ENCODE results near the gene ADORA2A.
A peak's percentile ranks its signal among the peaks of the same experiment; 100 is the strongest.

The ADORA2A gene

GRCh38 chr22:24392218-24392931 lies 35.0 kb upstream of the ADORA2A start:
- H3K4me1 ChIP-seq (ENCODE audit: control insufficient read depth, insufficient read depth, low read length, unreplicated experiment): peaks cover 18% of the 10 kb centered on the region
- H3K79me2 ChIP-seq (ENCODE audit: control insufficient read depth, insufficient read depth, low read length, unreplicated experiment): peaks cover 3% of the 10 kb centered on the region
- H3K27ac ChIP-seq (ENCODE audit: low read depth, low read length): peak overlapping the region; percentile 55
- no peak overlapping the region for H3K4me3 ChIP-seq (ENCODE audit: low read depth, low read length)
- no peaks in the 10 kb centered on the region for H3K36me3 ChIP-seq (ENCODE audit: insufficient read depth, low read length)
- no peaks in the 10 kb centered on the region for H3K27me3 ChIP-seq (ENCODE audit: insufficient read depth, low read length)
- no peak overlapping the region for H2AFZ ChIP-seq (ENCODE audit: low read length, unreplicated experiment)

DNA sequence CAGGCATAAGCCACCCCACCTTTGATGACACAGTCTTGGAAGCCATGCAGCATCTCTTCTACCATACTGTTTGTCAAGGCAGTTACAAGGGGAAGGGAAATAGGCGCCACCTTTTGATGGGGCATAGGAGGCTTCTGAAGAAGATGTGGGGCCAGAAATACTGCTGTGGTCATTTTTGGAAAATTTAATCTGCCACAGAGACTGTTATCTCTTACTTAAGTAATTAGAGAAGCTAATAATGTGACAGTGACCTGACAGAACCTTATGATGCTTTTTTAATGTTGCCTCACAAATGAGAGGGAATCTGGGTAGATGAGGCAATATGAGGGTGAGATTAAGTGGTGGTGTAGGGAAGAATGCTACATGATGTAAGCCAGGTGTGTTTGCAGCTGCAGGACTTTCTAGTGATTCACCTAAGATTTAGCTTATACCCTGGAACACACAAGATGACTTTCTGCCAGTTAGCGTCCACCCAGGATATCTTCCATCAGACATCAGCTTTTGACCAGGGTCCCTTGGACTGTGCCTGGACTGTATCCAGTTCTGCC lies 34.3 kb upstream of the ADORA2A start:
- no peak overlapping the region for H3K27ac ChIP-seq (ENCODE audit: low read depth, low read length)
- H2AFZ ChIP-seq (ENCODE audit: low read length, unreplicated experiment): no peak overlapping the region
- H3K36me3 ChIP-seq (ENCODE audit: insufficient read depth, low read length): no peaks in the 10 kb centered on the region
- no peak overlapping the region for H3K4me3 ChIP-seq (ENCODE audit: low read depth, low read length)
- peaks cover 18% of the 10 kb centered on the region for H3K4me1 ChIP-seq (ENCODE audit: control insufficient read depth, insufficient read depth, low read length, unreplicated experiment)
- H3K27me3 ChIP-seq (ENCODE audit: insufficient read depth, low read length): no peaks in the 10 kb centered on the region
- H3K79me2 ChIP-seq (ENCODE audit: control insufficient read depth, insufficient read depth, low read length, unreplicated experiment): peaks cover 3% of the 10 kb centered on the region

GRCh38 chr22:24393848-24394247 lies 33.6 kb upstream of the ADORA2A start:
- H3K79me2 ChIP-seq (ENCODE audit: control insufficient read depth, insufficient read depth, low read length, unreplicated experiment): peaks cover 3% of the 10 kb centered on the region
- no peak overlapping the region for H2AFZ ChIP-seq (ENCODE audit: low read length, unreplicated experiment)
- H3K4me1 ChIP-seq (ENCODE audit: control insufficient read depth, insufficient read depth, low read length, unreplicated experiment): peaks cover 18% of the 10 kb centered on the region
- no peak overlapping the region for H3K27ac ChIP-seq (ENCODE audit: low read depth, low read length)
- H3K4me3 ChIP-seq (ENCODE audit: low read depth, low read length): no peak overlapping the region
- H3K27me3 ChIP-seq (ENCODE audit: insufficient read depth, low read length): no peaks in the 10 kb centered on the region
- no peaks in the 10 kb centered on the region for H3K36me3 ChIP-seq (ENCODE audit: insufficient read depth, low read length)

- peaks cover 18% of the 10 kb centered on the region for H3K4me1 ChIP-seq (ENCODE audit: control insufficient read depth, insufficient read depth, low read length, unreplicated experiment)
- H3K36me3 ChIP-seq (ENCODE audit: insufficient read depth, low read length): no peaks in the 10 kb centered on the region
- no peaks in the 10 kb centered on the region for H3K27me3 ChIP-seq (ENCODE audit: insufficient read depth, low read length)
- H3K27ac ChIP-seq (ENCODE audit: low read depth, low read length): no peak overlapping the region
- H3K79me2 ChIP-seq (ENCODE audit: control insufficient read depth, insufficient read depth, low read length, unreplicated experiment): peaks cover 3% of the 10 kb centered on the region
- no peak overlapping the region for H2AFZ ChIP-seq (ENCODE audit: low read length, unreplicated experiment)
- no peak overlapping the region for H3K4me3 ChIP-seq (ENCODE audit: low read depth, low read length)
Measured at GRCh38 chr22:24394254-24394653, 33.1 kb upstream of the ADORA2A start.

DNA sequence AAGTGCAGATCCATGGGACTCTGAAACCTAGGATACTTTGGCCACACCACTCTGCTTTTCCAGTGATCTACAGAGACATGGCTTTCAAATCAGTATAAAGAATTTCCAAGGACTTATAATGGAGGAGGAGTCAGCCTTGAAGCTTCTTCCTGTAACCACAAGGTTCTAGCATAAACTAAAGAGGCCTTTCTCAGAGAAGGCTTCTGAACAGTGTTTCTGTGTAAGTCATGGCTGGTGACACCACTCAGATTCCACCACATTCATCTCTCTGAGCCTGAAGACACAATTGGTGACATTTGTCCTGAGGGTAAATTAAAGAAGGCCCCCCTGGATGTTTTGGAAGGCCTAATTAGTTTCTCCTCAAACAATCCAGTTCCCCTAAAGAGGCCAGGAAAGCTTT lies 29.0 kb upstream of the ADORA2A start:
- Histone ChIP-seq H3K4me3 (ENCODE audit: low read depth, low read length) (no peak overlapping the region), H3K79me2 (ENCODE audit: control insufficient read depth, insufficient read depth, low read length, unreplicated experiment) (no peaks in the 10 kb centered on the region), H3K36me3 (ENCODE audit: insufficient read depth, low read length) (peaks cover 6% of the 10 kb centered on the region; the same call in 1 of the 2 replicates), H2AFZ (ENCODE audit: low read length, unreplicated experiment) (no peak overlapping the region), H3K4me1 (ENCODE audit: control insufficient read depth, insufficient read depth, low read length, unreplicated experiment) (peaks cover 27% of the 10 kb centered on the region), H3K27me3 (ENCODE audit: insufficient read depth, low read length) (no peaks in the 10 kb centered on the region), H3K27ac (ENCODE audit: low read depth, low read length) (no peak overlapping the region)

DNA sequence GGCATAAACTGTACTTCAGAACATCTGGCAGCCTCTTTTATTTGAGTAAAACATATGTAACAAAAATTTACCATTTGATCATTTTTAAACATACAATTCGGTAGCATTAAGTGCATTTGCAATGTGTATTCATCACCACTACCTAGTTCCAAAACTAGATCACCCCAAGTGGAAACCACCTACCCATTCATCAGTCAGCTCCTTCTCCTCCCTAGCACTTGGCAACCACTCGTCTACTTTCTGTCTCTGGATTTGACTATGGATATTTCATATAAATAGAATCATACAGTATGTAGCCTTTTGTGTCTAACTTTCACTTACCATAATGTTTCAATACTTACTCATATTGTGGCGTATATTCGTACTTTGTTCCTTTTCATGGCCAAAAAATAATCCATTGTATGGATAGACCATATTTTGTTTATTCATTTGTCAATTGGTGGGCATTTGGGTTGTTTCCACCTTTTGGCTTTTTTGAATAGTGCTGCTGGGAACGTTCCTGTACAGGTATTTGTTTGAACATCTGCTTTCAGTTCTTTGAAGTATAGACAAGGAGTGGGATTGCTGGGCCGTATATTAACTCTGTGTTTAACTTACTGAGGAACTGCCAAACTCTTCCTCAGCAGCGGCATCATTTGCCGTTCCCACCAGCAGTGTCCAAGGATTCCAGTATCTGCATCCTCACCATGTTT lies 27.2 kb upstream of the ADORA2A start:
- H3K36me3 ChIP-seq (ENCODE audit: insufficient read depth, low read length): peaks cover 6% of the 10 kb centered on the region
- H2AFZ ChIP-seq (ENCODE audit: low read length, unreplicated experiment): no peak overlapping the region
- no peaks in the 10 kb centered on the region for H3K27me3 ChIP-seq (ENCODE audit: insufficient read depth, low read length)
- no peak overlapping the region for H3K4me3 ChIP-seq (ENCODE audit: low read depth, low read length)
- H3K79me2 ChIP-seq (ENCODE audit: control insufficient read depth, insufficient read depth, low read length, unreplicated experiment): peaks cover 4% of the 10 kb centered on the region
- peaks cover 27% of the 10 kb centered on the region for H3K4me1 ChIP-seq (ENCODE audit: control insufficient read depth, insufficient read depth, low read length, unreplicated experiment)
- no peak overlapping the region for H3K27ac ChIP-seq (ENCODE audit: low read depth, low read length)

- Histone ChIP-seq H3K27me3 (ENCODE audit: insufficient read depth, low read length) (no peaks in the 10 kb centered on the region), H3K27ac (ENCODE audit: low read depth, low read length) (peak overlapping the region; percentile 37; the same call in 1 of the 2 replicates), H3K4me3 (ENCODE audit: low read depth, low read length) (0 out of 2 replicates have a peak overlapping the region, but pooled peaks have one; percentile 0), H3K36me3 (ENCODE audit: insufficient read depth, low read length) (peaks cover 6% of the 10 kb centered on the region), H2AFZ (ENCODE audit: low read length, unreplicated experiment) (no peak overlapping the region), H3K79me2 (ENCODE audit: control insufficient read depth, insufficient read depth, low read length, unreplicated experiment) (peaks cover 4% of the 10 kb centered on the region), H3K4me1 (ENCODE audit: control insufficient read depth, insufficient read depth, low read length, unreplicated experiment) (peaks cover 27% of the 10 kb centered on the region)
Measured at GRCh38 chr22:24400726-24401596, 26.4 kb upstream of the ADORA2A start.

GRCh38 chr22:24401931-24402367 lies 25.4 kb upstream of the ADORA2A start:
- H3K4me3 ChIP-seq (ENCODE audit: low read depth, low read length): no peak overlapping the region
- peaks cover 27% of the 10 kb centered on the region for H3K4me1 ChIP-seq (ENCODE audit: control insufficient read depth, insufficient read depth, low read length, unreplicated experiment)
- peaks cover 6% of the 10 kb centered on the region for H3K79me2 ChIP-seq (ENCODE audit: control insufficient read depth, insufficient read depth, low read length, unreplicated experiment)
- H3K27ac ChIP-seq (ENCODE audit: low read depth, low read length): no peak overlapping the region
- peaks cover 6% of the 10 kb centered on the region for H3K36me3 ChIP-seq (ENCODE audit: insufficient read depth, low read length)
- no peaks in the 10 kb centered on the region for H3K27me3 ChIP-seq (ENCODE audit: insufficient read depth, low read length)
- no peak overlapping the region for H2AFZ ChIP-seq (ENCODE audit: low read length, unreplicated experiment)

DNA sequence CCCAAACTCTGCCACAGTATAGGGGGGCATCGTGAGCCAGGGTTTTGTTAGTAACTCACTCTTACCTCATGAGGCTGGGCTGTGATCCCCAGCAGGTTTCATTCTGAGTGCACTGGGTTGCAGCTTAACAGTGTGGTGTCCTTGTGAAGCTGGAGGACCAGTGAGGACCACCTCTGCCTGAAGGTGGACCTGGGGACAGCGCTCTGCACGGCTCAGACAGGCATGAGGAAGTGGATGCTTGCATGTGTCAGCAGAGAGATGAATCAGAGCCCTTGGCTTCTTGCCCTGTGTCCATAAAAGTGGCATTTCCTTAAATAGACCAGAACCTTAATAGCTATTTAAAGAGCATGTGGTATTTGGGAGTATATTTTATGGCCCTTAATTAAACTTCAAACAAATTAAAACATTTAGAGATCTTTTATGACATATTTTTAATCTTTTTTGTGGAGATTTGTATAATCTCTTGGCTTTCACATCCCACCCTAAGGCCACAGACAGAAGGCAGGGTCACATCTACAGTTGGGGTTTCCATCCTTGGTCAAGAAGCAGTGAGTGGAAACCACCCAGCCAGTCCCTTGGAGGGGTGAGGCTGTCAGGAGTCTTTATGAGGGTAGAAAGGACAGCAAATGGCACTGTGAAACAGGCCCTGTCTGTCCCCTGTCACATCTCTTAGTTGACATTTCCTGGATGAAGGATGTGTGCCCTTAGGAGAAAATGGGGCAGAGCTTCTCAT lies 24.8 kb upstream of the ADORA2A start:
- Histone ChIP-seq H3K27ac (ENCODE audit: low read depth, low read length) (peak overlapping the region; percentile 40), H3K79me2 (ENCODE audit: control insufficient read depth, insufficient read depth, low read length, unreplicated experiment) (peaks cover 6% of the 10 kb centered on the region), H3K27me3 (ENCODE audit: insufficient read depth, low read length) (no peaks in the 10 kb centered on the region), H3K4me3 (ENCODE audit: low read depth, low read length) (no peak overlapping the region), H3K36me3 (ENCODE audit: insufficient read depth, low read length) (peaks cover 6% of the 10 kb centered on the region), H3K4me1 (ENCODE audit: control insufficient read depth, insufficient read depth, low read length, unreplicated experiment) (peaks cover 27% of the 10 kb centered on the region), H2AFZ (ENCODE audit: low read length, unreplicated experiment) (no peak overlapping the region)

GRCh38 chr22:24403346-24403745 lies 24.1 kb upstream of the ADORA2A start:
- Histone ChIP-seq H3K79me2 (ENCODE audit: control insufficient read depth, insufficient read depth, low read length, unreplicated experiment) (peaks cover 6% of the 10 kb centered on the region), H3K36me3 (ENCODE audit: insufficient read depth, low read length) (peaks cover 6% of the 10 kb centered on the region), H3K27ac (ENCODE audit: low read depth, low read length) (0 out of 2 replicates have a peak overlapping the region, but pooled peaks have one; percentile 40), H3K4me1 (ENCODE audit: control insufficient read depth, insufficient read depth, low read length, unreplicated experiment) (peaks cover 27% of the 10 kb centered on the region), H3K4me3 (ENCODE audit: low read depth, low read length) (no peak overlapping the region), H3K27me3 (ENCODE audit: insufficient read depth, low read length) (no peaks in the 10 kb centered on the region), H2AFZ (ENCODE audit: low read length, unreplicated experiment) (no peak overlapping the region)

Data from ACC112 (cell line).